ENCODE results near the gene CSAG3. TPM values are rescaled to one million over a fixed set of nuclear protein-coding genes. Genes with fewer than 3 reads are reported as not detected.

Gene CSAG3
- total and polyA plus RNA-seq, 9 of the 15 experiments (the other 6 are each of a cell fraction or from before 2014, with no cell fraction given): 3.9 to 32.8 (median 17.8) TPM

GRCh38 chrX:152725409-152725808 is 33.6 kb upstream of the CSAG3 start:
- in situ Hi-C loops (cut with MboI) (no loop called here), intact Hi-C loops (cut with micrococcal nuclease) (no loop called here)
- ATAC-seq (no peak), DNase-seq (ENCODE audit: extremely low read depth in 1 of 4, low spot score in 3 of 4) (no peak), FAIRE-seq (no peak)
- Histone ChIP-seq H3K27me3 (ENCODE audit: control insufficient read depth in 2 of 2, insufficient read depth in 2 of 2, low read length in 2 of 2) (no peaks in the 10 kb centered on the region), H3K79me2 (ENCODE audit: control insufficient read depth, insufficient read depth, low read length) (no peaks in the 10 kb centered on the region), H3K4me2 (ENCODE audit: insufficient read depth, low read length) (no peak overlapping the region), H3K27ac (ENCODE audit: extremely low read depth, low read depth, low read length) (no peak overlapping the region), H3K36me3 (ENCODE audit: control insufficient read depth, insufficient read depth, low read length) (no peaks in the 10 kb centered on the region), H3K9me1 (ENCODE audit: control insufficient read depth, insufficient read depth, low read length) (no peaks in the 10 kb centered on the region), H3K4me1 (replicated peaks in 1 of 2; ENCODE audit: control insufficient read depth in 2 of 2, insufficient read depth in 2 of 2, low read length in 2 of 2) (no peaks in the 10 kb centered on the region; a peak in 1 of 5 replicates), H4K20me1 (replicated peaks; ENCODE audit: control insufficient read depth, insufficient read depth, low read length) (no peaks in the 10 kb centered on the region), H3K9me3 (replicated peaks; ENCODE audit: control insufficient read depth, insufficient read depth, low read depth, low read length) (no peaks in the 10 kb centered on the region), H3K9ac (ENCODE audit: insufficient read depth in 1 of 2, low read depth in 2 of 2, low read length in 2 of 2) (no peak overlapping the region), H3K4me3 (no peak overlapping the region), H2AFZ (ENCODE audit: low read depth, low read length) (no peak overlapping the region)
- no TSS peak for BruUV-seq (replicated peaks)
- WGBS (ENCODE audit: insufficient coverage, low coverage, missing lambda C conversion rate): 22% methylated on average over 5 of the region's 7 CpGs
- ChIA-PET CTCF (ENCODE audit: low intra/inter-chr PET ratio) (no interaction called here), POLR2A (no interaction called here)
- TF ChIP-seq TAF15 (IDR thresholded peaks at IDR 0.05; ENCODE audit: low read depth, low read length): no peak
- no peak for TF ChIP-seq TFE3 (CRISPR knock-in tag; IDR thresholded peaks at IDR 0.05)
- TF ChIP-seq YBX1 (IDR thresholded peaks at IDR 0.05): no peak

All from K562 (cell line).